ENCODE data around the gene ATXN7.

Gene ATXN7

GRCh38 chr3:63986831-63987230 lies 123.2 kb downstream of the ATXN7 start:
- DNase-seq (ENCODE audit: extremely low read depth, low read depth): no peak
- no peak overlapping the region for H3K4me3 ChIP-seq (replicated peaks; ENCODE audit: low read depth, low read length)
- TF ChIP-seq, protein P1, sequence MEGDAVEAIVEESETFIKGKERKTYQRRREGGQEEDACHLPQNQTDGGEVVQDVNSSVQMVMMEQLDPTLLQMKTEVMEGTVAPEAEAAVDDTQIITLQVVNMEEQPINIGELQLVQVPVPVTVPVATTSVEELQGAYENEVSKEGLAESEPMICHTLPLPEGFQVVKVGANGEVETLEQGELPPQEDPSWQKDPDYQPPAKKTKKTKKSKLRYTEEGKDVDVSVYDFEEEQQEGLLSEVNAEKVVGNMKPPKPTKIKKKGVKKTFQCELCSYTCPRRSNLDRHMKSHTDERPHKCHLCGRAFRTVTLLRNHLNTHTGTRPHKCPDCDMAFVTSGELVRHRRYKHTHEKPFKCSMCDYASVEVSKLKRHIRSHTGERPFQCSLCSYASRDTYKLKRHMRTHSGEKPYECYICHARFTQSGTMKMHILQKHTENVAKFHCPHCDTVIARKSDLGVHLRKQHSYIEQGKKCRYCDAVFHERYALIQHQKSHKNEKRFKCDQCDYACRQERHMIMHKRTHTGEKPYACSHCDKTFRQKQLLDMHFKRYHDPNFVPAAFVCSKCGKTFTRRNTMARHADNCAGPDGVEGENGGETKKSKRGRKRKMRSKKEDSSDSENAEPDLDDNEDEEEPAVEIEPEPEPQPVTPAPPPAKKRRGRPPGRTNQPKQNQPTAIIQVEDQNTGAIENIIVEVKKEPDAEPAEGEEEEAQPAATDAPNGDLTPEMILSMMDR (IDR thresholded peaks at IDR 0.05; ENCODE audit: low read depth, low read length, missing control alignments): no peak

DNA sequence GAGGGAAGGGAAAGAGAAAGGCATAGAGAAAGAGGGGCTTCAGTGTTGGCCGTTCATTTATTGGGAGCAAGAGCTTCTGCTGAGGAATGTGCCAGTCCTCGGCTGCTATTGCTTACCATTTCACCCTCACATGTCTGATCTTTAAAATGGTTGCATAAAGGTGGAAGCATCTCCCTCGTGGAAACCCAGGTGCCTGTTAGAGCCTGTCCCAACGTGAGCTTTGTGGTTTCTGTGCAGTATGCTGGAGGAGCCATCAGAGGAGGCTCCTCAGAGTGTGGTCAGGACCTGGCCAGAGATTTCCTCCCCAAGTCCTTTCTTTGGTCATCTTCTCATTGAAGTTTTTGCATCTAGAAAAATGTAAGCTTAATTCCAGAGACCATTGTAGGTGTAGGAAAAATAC lies 125.3 kb downstream of the ATXN7 start:
- no peak overlapping the region for H3K4me3 ChIP-seq (replicated peaks; ENCODE audit: low read depth, low read length)
- TF ChIP-seq, protein P1 (IDR thresholded peaks at IDR 0.05; ENCODE audit: low read depth, low read length, missing control alignments): no peak
- DNase-seq (ENCODE audit: extremely low read depth, low read depth): no peak

DNA sequence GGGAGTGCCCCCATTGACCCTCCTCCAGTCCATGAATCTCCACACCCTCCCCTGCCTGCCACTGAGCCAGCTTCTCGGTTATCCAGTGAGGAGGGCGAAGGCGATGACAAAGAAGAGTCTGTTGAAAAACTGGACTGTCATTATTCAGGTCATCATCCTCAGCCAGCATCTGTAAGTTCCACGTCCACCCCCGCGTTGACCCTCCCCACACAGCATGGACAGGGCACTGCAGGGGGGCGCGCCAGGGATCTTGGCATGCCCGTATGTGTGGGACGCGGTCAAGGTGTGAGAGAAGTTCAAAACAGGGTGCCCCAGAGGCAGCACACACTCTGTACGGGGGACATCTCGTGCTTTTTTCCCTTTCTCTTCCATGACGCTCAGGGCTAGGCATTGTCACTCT lies 126.5 kb downstream of the ATXN7 start:
- no peak for DNase-seq (ENCODE audit: extremely low read depth, low read depth)
- TF ChIP-seq, protein P1 (IDR thresholded peaks at IDR 0.05; ENCODE audit: low read depth, low read length, missing control alignments): no peak
- no peak overlapping the region for H3K4me3 ChIP-seq (replicated peaks; ENCODE audit: low read depth, low read length)

DNA sequence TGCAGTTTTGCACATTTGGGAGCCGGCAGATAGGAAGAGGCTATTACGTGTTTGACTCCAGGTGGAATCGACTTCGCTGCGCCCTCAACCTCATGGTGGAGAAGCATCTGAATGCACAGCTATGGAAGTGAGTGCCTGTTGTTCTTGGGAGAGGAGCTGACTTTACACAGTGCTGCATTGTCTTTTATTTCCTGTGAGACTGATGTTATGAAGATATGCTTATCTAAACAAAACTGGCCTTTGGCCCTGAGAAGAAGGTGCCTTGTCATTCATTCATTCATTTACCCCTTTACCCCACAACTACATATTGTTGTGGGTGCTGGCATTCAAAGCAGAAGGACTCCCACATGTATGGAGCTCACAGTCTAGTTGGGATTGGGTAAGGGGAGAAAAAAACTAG lies 127.1 kb downstream of the ATXN7 start:
- H3K4me3 ChIP-seq (replicated peaks; ENCODE audit: low read depth, low read length): no peak overlapping the region
- TF ChIP-seq, protein P1 (IDR thresholded peaks at IDR 0.05; ENCODE audit: low read depth, low read length, missing control alignments): no peak
- DNase-seq (ENCODE audit: extremely low read depth, low read depth): no peak

GRCh38 chr3:63991666-63992065 lies 128.0 kb downstream of the ATXN7 start:
- H3K4me3 ChIP-seq (replicated peaks; ENCODE audit: low read depth, low read length): no peak overlapping the region
- TF ChIP-seq, protein P1 (IDR thresholded peaks at IDR 0.05; ENCODE audit: low read depth, low read length, missing control alignments): no peak
- DNase-seq (ENCODE audit: extremely low read depth, low read depth): no peak

DNA sequence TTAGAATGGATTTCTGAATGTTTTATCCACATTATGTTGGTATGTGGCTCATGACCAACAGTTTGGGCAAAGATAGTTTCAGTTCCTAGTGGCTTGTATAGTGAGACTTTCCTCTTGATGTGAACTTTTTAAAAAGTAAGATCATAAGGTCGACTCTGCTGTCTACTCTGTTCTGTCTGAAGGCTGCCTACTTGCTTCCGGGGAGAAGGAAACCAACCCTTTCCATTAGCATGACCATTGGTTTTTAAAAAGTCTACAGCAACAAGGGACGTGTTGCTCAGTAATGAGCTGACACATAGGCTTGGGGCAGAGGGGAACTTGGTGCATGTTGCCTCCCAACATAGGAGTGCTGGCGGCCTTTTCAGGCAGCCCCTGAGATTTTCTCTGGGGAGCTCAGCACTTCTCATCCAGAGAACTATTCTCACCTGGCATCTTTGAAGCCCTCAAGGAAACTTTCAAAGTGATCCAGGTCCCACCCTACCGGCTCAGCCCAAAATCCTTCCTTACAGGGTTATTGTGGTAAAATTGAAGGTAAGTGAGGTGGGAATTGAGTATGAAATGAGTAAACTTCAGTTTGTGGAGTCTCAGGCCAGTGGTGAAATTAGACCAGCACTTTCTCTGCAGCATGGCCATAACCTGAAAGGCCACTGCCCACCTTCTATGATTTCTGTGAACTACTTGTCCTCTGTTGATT lies 129.0 kb downstream of the ATXN7 start:
- no peak overlapping the region for H3K4me3 ChIP-seq (replicated peaks; ENCODE audit: low read depth, low read length)
- TF ChIP-seq, protein P1 (IDR thresholded peaks at IDR 0.05; ENCODE audit: low read depth, low read length, missing control alignments): no peak
- DNase-seq (ENCODE audit: extremely low read depth, low read depth): no peak

- no peak overlapping the region for H3K4me3 ChIP-seq (replicated peaks; ENCODE audit: low read depth, low read length)
- TF ChIP-seq, protein P1 (IDR thresholded peaks at IDR 0.05; ENCODE audit: low read depth, low read length, missing control alignments): peak; percentile 96
- no peak for DNase-seq (ENCODE audit: extremely low read depth, low read depth)
Measured at GRCh38 chr3:63993653-63994079, 130.0 kb downstream of the ATXN7 start.
